Esophagus muscularis mucosa (tissue), 4 donors: ENCODE results near the gene ASB18. TPM values are rescaled to one million over a fixed set of nuclear protein-coding genes. Genes with fewer than 3 reads are reported as not detected.
A peak's percentile ranks its signal among the peaks of the same experiment; 100 is the strongest.

Source experiments
- DNase-seq: peaks from one replicate; pipeline ENCODE4 v3.0.0-alpha.2; 2017; ENCODE audit errors: extremely low spot score
- H3K27ac ChIP-seq, 4 donors: fragments of 200-600 bp; sonication (generic); replicated peaks in 1 of 4; 1 replicate in 3 of 4; 2 replicates in 1 of 4; pipeline ENCODE4 v1.5.1; 2016 to 2019; ENCODE audit warnings: mild to moderate bottlenecking in 1 of 4
- H3K27me3 ChIP-seq, 4 donors: fragments of 200-600 bp; sonication (generic); one replicate each; pipeline versions ENCODE4 v1.5.1 to v1.6.0; 2016 to 2019
- H3K36me3 ChIP-seq, 4 donors: fragments of 200-600 bp; sonication (generic); one replicate each; pipeline ENCODE4 v1.5.1; 2016 to 2019
- H3K4me1 ChIP-seq, 4 donors: fragments of 200-600 bp; sonication (generic); one replicate each; pipeline ENCODE4 v1.5.1; 2016 to 2019
- H3K4me3 ChIP-seq, 4 donors: fragments of 200-600 bp; sonication (generic); 1 replicate in 2 of 4; 2 replicates in 2 of 4; pipeline ENCODE4 v1.5.1; 2016 to 2019; ENCODE audit warnings: mild to moderate bottlenecking in 4 of 4, moderate library complexity in 1 of 4
- H3K9me3 ChIP-seq, 4 donors: fragments of 200-600 bp; sonication (generic); 1 replicate in 3 of 4; 2 replicates in 1 of 4; pipeline ENCODE4 v1.5.1; 2016 to 2019
- EP300 ChIP-seq: sonication (generic); formaldehyde crosslinking; IDR thresholded peaks from one replicate; pipeline ENCODE4 v1.6.1; 2017; ENCODE audit warnings: antibody characterized with exemption
- POLR2A ChIP-seq: fragments of 450-650 bp; IDR thresholded peaks from one replicate; pipeline ENCODE4 v1.6.1; 2017; ENCODE audit warnings: antibody characterized with exemption, moderate library complexity, mild to moderate bottlenecking, low read depth
- POLR2AphosphoS5 ChIP-seq, 2 donors: sonication (generic); formaldehyde crosslinking; IDR thresholded peaks; one replicate each; pipeline ENCODE4 v1.6.1; 2017; ENCODE audit warnings: antibody characterized with exemption in 2 of 2
- WGBS: methylation state at CpG from one replicate; pipeline ENCODE4 v1.1.5; 2018; 5-methylcytosine and 5-hydroxymethylcytosine counted together
- intact Hi-C: fragments of 100-400 bp; cut with DNase I; formaldehyde crosslinking; loops from one replicate; pipeline ENCODE4 v1.15.1; 2023
- total RNA-seq, 4 donors: library from RNA; depleted of rRNA; stranded (reverse); fragments of >200 nt; gene quantifications; one replicate each; pipeline versions ENCODE4 v1.1.0 to v1.2.1, GENCODE V29; 2016
- TF ChIP-seq, protein P1 (sequence below), 3 experiments: fragments of 200-600 bp in 2 of 3; fragments of 450-650 bp in 1 of 3; sonication (generic) in 2 of 3; IDR thresholded peaks; one replicate each; pipeline ENCODE4 v1.5.1; 2017 to 2019; ENCODE audit warnings: antibody characterized with exemption in 3 of 3, mild to moderate bottlenecking in 2 of 3, moderate library complexity in 1 of 3

ASB18 gene
- total RNA-seq, 4 donors from 2014 or later, result not detected

GRCh38 chr2:236208019-236208926 is 55.9 kb downstream of the ASB18 start:
- intact Hi-C loops, result no loop called here
- no peak overlapping the region for H3K4me3 ChIP-seq
- no peak overlapping the region for H3K27ac ChIP-seq
- WGBS, result 64% methylated on average over 27 of the region's 28 CpGs
- no peaks in the 10 kb centered on the region for H3K4me1 ChIP-seq
- peaks cover 0 to 62% (median 0%) of the 10 kb centered on the region in 4 donors for H3K27me3 ChIP-seq
- H3K9me3 ChIP-seq, result peaks cover 0 to 21% (median 17%) of the 10 kb centered on the region in 4 donors
- peak; percentile 68 for DNase-seq
- TF ChIP-seq POLR2AphosphoS5 (IDR thresholded peaks at IDR 0.05) (no peak), POLR2A (no peak), EP300 (no peak)
- TF ChIP-seq, protein P1, sequence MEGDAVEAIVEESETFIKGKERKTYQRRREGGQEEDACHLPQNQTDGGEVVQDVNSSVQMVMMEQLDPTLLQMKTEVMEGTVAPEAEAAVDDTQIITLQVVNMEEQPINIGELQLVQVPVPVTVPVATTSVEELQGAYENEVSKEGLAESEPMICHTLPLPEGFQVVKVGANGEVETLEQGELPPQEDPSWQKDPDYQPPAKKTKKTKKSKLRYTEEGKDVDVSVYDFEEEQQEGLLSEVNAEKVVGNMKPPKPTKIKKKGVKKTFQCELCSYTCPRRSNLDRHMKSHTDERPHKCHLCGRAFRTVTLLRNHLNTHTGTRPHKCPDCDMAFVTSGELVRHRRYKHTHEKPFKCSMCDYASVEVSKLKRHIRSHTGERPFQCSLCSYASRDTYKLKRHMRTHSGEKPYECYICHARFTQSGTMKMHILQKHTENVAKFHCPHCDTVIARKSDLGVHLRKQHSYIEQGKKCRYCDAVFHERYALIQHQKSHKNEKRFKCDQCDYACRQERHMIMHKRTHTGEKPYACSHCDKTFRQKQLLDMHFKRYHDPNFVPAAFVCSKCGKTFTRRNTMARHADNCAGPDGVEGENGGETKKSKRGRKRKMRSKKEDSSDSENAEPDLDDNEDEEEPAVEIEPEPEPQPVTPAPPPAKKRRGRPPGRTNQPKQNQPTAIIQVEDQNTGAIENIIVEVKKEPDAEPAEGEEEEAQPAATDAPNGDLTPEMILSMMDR (IDR thresholded peaks at IDR 0.05), result no peak
- H3K36me3 ChIP-seq, result no peaks in the 10 kb centered on the region

DNA sequence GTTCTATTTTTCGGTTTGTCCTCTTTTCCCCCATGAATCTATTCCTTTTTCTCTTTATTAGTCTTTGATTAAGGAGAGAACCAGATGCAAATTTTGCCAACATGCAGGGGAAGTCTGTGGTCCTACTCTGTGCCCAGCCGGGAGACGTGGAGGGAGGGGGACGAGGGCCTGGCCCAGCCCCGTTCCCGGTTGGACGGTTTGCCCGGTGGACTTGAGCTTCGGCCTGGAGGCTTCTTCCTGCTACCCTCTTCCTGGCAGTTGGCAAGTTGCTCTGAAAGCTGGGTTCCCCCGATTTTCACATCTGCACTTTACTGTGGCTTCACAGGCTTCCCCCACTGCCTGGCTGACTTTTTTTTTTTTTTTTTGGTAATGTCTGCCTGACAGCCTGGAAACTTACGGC is 56.7 kb downstream of the ASB18 start:
- H3K27ac ChIP-seq, result no peak overlapping the region
- TF ChIP-seq EP300, result no peak
- 82% methylated on average over 11 of the region's 11 CpGs for WGBS
- no peaks in the 10 kb centered on the region for H3K4me1 ChIP-seq
- intact Hi-C loops, result no loop called here
- H3K4me3 ChIP-seq, result no peak overlapping the region
- peak; percentile 21 for DNase-seq
- H3K9me3 ChIP-seq, result peaks cover 0 to 21% (median 17%) of the 10 kb centered on the region in 4 donors
- H3K27me3 ChIP-seq, result peaks cover 0 to 60% (median 0%) of the 10 kb centered on the region in 4 donors
- H3K36me3 ChIP-seq, result no peaks in the 10 kb centered on the region

GRCh38 chr2:236205867-236206645 is 58.1 kb downstream of the ASB18 start:
- DNase-seq, result no peak
- WGBS, result 76% methylated on average over 2 of the region's 2 CpGs

GRCh38 chr2:236204953-236205352 is 59.3 kb downstream of the ASB18 start:
- 84% methylated on average over 5 of the region's 5 CpGs for WGBS
- no peak overlapping the region for H3K4me3 ChIP-seq
- H3K9me3 ChIP-seq, result peaks cover 0 to 21% (median 17%) of the 10 kb centered on the region in 4 donors
- H3K36me3 ChIP-seq, result no peaks in the 10 kb centered on the region
- H3K4me1 ChIP-seq, result no peaks in the 10 kb centered on the region
- no peak overlapping the region for H3K27ac ChIP-seq
- intact Hi-C loops, result no loop called here
- TF ChIP-seq EP300 (no peak), POLR2A (no peak), POLR2AphosphoS5 (IDR thresholded peaks at IDR 0.05) (no peak)
- TF ChIP-seq, protein P1 (IDR thresholded peaks at IDR 0.05), result no peak
- no peak for DNase-seq
- H3K27me3 ChIP-seq, result peaks cover 0 to 36% (median 0%) of the 10 kb centered on the region in 4 donors

More at GRCh38 chr2:236205867-236206645, 58.1 kb downstream of the ASB18 start:
- H3K27ac ChIP-seq, result no peak overlapping the region
- no peaks in the 10 kb centered on the region for H3K36me3 ChIP-seq
- H3K27me3 ChIP-seq, result peaks cover 0 to 46% (median 0%) of the 10 kb centered on the region in 4 donors
- no peaks in the 10 kb centered on the region for H3K4me1 ChIP-seq
- peaks cover 0 to 21% (median 17%) of the 10 kb centered on the region in 4 donors for H3K9me3 ChIP-seq
- H3K4me3 ChIP-seq, result no peak overlapping the region
- TF ChIP-seq EP300 (no peak), POLR2AphosphoS5 (IDR thresholded peaks at IDR 0.05) (no peak)
- intact Hi-C loops, result no loop called here

GRCh38 chr2:236200378-236200777 is 63.8 kb downstream of the ASB18 start:
- H3K27me3 ChIP-seq, result peaks cover 0 to 19% (median 0%) of the 10 kb centered on the region in 4 donors
- H3K4me3 ChIP-seq, result no peak overlapping the region
- intact Hi-C loops, result no loop called here
- no peaks in the 10 kb centered on the region for H3K4me1 ChIP-seq
- WGBS, result 55% methylated on average over 7 of the region's 7 CpGs
- TF ChIP-seq POLR2AphosphoS5 (IDR thresholded peaks at IDR 0.05) (no peak), POLR2A (no peak), EP300 (no peak)
- TF ChIP-seq, protein P1 (IDR thresholded peaks at IDR 0.05), result no peak
- peaks cover 0 to 7% (median 6%) of the 10 kb centered on the region in 4 donors for H3K9me3 ChIP-seq
- H3K36me3 ChIP-seq, result no peaks in the 10 kb centered on the region
- H3K27ac ChIP-seq, result no peak overlapping the region
- no peak for DNase-seq
